Colonic mucosa (tissue), 4 donors: ENCODE results near the gene CRTAP. TPM values are rescaled to one million over a fixed set of nuclear protein-coding genes. Genes with fewer than 3 reads are reported as not detected.

ENCODE experiments used
- DNase-seq: peaks from one replicate; pipeline ENCODE4 v3.0.0-alpha.2; 2020
- H3K27ac ChIP-seq: fragments of 200-600 bp; one replicate; pipeline ENCODE4 v1.8.0; 2021
- H3K27me3 ChIP-seq: fragments of 200-600 bp; one replicate; pipeline ENCODE4 v1.8.0; 2021
- H3K36me3 ChIP-seq: fragments of 200-600 bp; one replicate; pipeline ENCODE4 v1.8.0; 2021
- H3K4me1 ChIP-seq: fragments of 200-600 bp; one replicate; pipeline ENCODE4 v1.8.0; 2021; ENCODE audit warnings: mild to moderate bottlenecking
- H3K4me3 ChIP-seq: fragments of 200-600 bp; one replicate; pipeline ENCODE4 v1.8.0; 2021
- H3K9ac ChIP-seq, 2 donors: one replicate each; pipeline ENCODE4 v1.7.0; 2013; ENCODE audit warnings: control low read depth in 2 of 2, low read depth in 2 of 2, low read length in 2 of 2
- H3K9me3 ChIP-seq: fragments of 200-600 bp; one replicate; pipeline ENCODE4 v1.8.0; 2021
- CTCF ChIP-seq: fragments of 200-600 bp; IDR thresholded peaks from one replicate; pipeline ENCODE4 v1.8.0; 2022; ENCODE audit warnings: antibody characterized with exemption, mild to moderate bottlenecking
- intact Hi-C: fragments of 100-400 bp; cut with DNase I; formaldehyde crosslinking; loops from one replicate; pipeline ENCODE4 v1.14.1; 2022
- total RNA-seq, 2 donors: library from RNA; stranded (reverse); fragmentation: NEBNext Ultra II Directional in 1 of 2; extraction: Animal tissue kit (Norgen Biotek cat#: 25700) in 1 of 2; gene quantifications; one replicate each; pipeline ENCODE4 v1.2.1, GENCODE V29; 2021
- donor health status: healthy.
- donor health status: DM: no; HTN: no; CAD: no.
- donor health status: DM: no; HTN: no; CAD: no.

Gene CRTAP
- total RNA-seq, 2 donors from 2014 or later = 92.7 to 101 TPM

GRCh38 chr3:33186524-33187367, 72.9 kb downstream of the CRTAP start:
- H3K9ac ChIP-seq = no peak overlapping the region
- no peaks in the 10 kb centered on the region for H3K36me3 ChIP-seq
- no peak overlapping the region for H3K4me3 ChIP-seq
- TF ChIP-seq CTCF = no peak
- no peaks in the 10 kb centered on the region for H3K27me3 ChIP-seq
- intact Hi-C loops = no loop called here
- H3K27ac ChIP-seq = no peak overlapping the region
- H3K9me3 ChIP-seq = no peaks in the 10 kb centered on the region
- DNase-seq = no peak
- no peaks in the 10 kb centered on the region for H3K4me1 ChIP-seq

DNA sequence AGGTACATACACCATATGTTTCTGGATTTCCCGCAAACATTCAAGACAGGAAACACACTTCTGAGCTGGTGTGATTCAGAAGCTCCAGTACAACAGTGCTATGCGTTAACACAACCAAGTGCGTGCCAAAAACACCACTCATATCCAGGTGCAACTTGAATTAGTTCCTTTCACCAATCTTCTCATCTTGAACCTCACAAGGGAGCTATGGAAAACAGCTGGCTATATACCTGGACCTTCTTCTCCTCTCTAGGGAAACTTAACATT, 73.5 kb downstream of the CRTAP start:
- no peak overlapping the region for H3K9ac ChIP-seq
- H3K27ac ChIP-seq = no peak overlapping the region
- no peaks in the 10 kb centered on the region for H3K4me1 ChIP-seq
- no peak overlapping the region for H3K4me3 ChIP-seq
- no peak for DNase-seq
- no peaks in the 10 kb centered on the region for H3K27me3 ChIP-seq
- intact Hi-C loops = no loop called here
- no peaks in the 10 kb centered on the region for H3K9me3 ChIP-seq
- H3K36me3 ChIP-seq = no peaks in the 10 kb centered on the region
- no peak for TF ChIP-seq CTCF

- Histone ChIP-seq H3K27me3 (no peaks in the 10 kb centered on the region), H3K36me3 (no peaks in the 10 kb centered on the region), H3K4me1 (no peaks in the 10 kb centered on the region), H3K9ac (no peak overlapping the region), H3K4me3 (no peak overlapping the region), H3K9me3 (no peaks in the 10 kb centered on the region), H3K27ac (no peak overlapping the region)
- TF ChIP-seq CTCF = no peak
- intact Hi-C loops = no loop called here
- DNase-seq = no peak
These were observed 80.5 kb downstream of the CRTAP start for GRCh38 chr3:33194303-33194702.

GRCh38 chr3:33196538-33196937, 82.7 kb downstream of the CRTAP start:
- Histone ChIP-seq H3K9me3 (no peaks in the 10 kb centered on the region), H3K27me3 (no peaks in the 10 kb centered on the region), H3K4me3 (no peak overlapping the region), H3K4me1 (no peaks in the 10 kb centered on the region), H3K27ac (no peak overlapping the region), H3K36me3 (no peaks in the 10 kb centered on the region), H3K9ac (no peak overlapping the region)
- TF ChIP-seq CTCF = no peak
- intact Hi-C loops = no loop called here
- DNase-seq = no peak

Other genes starting within 250 kb of the CRTAP start
- under 1 TPM; 0.49 to 0.69 TPM for gene CCR4, start 162.4 kb upstream of the CRTAP start, total RNA-seq
- gene GLB1, start 16.9 kb upstream of the CRTAP start, total RNA-seq = 10 to 100 TPM; 75.0 to 93.8 TPM
- 10 to 100 TPM; 10.9 to 14.6 TPM for gene TMPPE, start 16.9 kb upstream of the CRTAP start, total RNA-seq
- gene SUSD5, start 104.8 kb downstream of the CRTAP start, total RNA-seq = under 1 TPM; 0.17 to 0.35 TPM
- gene FBXL2, start 163.4 kb downstream of the CRTAP start, total RNA-seq = 1 to 10 TPM in 1 of 2 donors, under 1 TPM in 1; 0.69 to 1.1 TPM